ENCODE data around the gene PRDM15. TPM values are rescaled to one million over a fixed set of nuclear protein-coding genes. Genes with fewer than 3 reads are reported as not detected.

The PRDM15 gene
- total RNA-seq, 1 experiment from 2014 or later = 16.7 TPM

DNA sequence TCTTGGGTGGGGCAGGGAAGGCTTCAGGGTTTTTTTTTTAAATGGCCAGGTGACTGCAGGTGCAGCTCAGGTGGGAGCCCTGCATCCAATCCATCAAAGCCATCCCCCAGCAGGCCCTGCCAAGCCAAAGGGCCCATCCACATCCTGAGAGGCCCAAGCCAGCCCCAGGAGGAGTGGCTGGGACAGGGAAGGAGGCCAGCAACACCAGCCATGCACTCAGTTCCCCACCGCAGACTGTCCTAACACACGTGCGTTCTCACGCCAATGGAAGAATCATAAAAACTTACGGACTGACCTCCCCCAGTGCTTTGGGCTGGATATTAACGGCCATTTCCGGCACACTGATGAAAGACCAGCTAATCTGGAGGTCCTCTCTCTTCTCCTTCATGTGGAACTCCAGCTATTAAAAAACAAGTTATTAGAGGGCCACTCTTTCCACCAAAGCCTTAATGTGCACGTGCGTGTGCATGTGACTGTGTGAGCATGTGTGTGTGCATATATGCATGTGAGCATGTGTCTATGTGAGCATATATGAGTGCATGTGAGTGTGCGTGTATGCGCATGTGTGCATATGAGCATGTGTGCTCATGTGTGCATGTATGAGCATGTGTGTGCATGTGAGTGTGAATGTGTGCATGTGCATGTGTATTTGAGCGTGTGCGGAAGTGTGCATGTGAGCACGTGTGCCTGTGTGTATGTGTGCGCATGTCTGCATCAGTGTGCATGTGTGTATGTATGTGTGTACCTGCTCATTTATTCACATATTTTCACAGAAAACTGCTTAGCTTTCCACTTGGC, 39.6 kb upstream of the PRDM15 start:
- H3K27ac ChIP-seq (ENCODE audit: low read depth, low read length, poor library complexity, severe bottlenecking) = no peak overlapping the region
- no peak for DNase-seq (ENCODE audit: low spot score)
- intact Hi-C loops (cut with micrococcal nuclease; ENCODE audit: unreplicated experiment) = no loop called here
- no peak overlapping the region for H3K4me3 ChIP-seq (ENCODE audit: low read depth, low read length, poor library complexity, severe bottlenecking)
- H3K27me3 ChIP-seq (replicated peaks; ENCODE audit: insufficient read depth, low read depth, low read length, poor library complexity) = no peaks in the 10 kb centered on the region
- peaks cover 9% of the 10 kb centered on the region for H3K4me1 ChIP-seq (ENCODE audit: insufficient read depth, low read length, poor library complexity, severe bottlenecking)
- H3K36me3 ChIP-seq (ENCODE audit: insufficient read depth, low read length, poor library complexity, severe bottlenecking) = no peaks in the 10 kb centered on the region
- no peak for TF ChIP-seq EZH2 (IDR thresholded peaks at IDR 0.05; ENCODE audit: borderline replicate concordance, low read depth, low read length, poor library complexity, severe bottlenecking)
- TF ChIP-seq, protein P1, sequence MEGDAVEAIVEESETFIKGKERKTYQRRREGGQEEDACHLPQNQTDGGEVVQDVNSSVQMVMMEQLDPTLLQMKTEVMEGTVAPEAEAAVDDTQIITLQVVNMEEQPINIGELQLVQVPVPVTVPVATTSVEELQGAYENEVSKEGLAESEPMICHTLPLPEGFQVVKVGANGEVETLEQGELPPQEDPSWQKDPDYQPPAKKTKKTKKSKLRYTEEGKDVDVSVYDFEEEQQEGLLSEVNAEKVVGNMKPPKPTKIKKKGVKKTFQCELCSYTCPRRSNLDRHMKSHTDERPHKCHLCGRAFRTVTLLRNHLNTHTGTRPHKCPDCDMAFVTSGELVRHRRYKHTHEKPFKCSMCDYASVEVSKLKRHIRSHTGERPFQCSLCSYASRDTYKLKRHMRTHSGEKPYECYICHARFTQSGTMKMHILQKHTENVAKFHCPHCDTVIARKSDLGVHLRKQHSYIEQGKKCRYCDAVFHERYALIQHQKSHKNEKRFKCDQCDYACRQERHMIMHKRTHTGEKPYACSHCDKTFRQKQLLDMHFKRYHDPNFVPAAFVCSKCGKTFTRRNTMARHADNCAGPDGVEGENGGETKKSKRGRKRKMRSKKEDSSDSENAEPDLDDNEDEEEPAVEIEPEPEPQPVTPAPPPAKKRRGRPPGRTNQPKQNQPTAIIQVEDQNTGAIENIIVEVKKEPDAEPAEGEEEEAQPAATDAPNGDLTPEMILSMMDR (conservative IDR thresholded peaks at IDR 0.05; ENCODE audit: low read depth, low read length) = no peak
- no peaks in the 10 kb centered on the region for H3K9me3 ChIP-seq (ENCODE audit: low read depth, low read length, poor library complexity, severe bottlenecking)
- ChIA-PET CTCF (no interaction called here), POLR2A (ENCODE audit: low non-redundant PET) (no interaction called here)
- BruUV-seq (replicated peaks) = no TSS peak

- no TSS peak for BruUV-seq (replicated peaks)
- no peak overlapping the region for H3K4me3 ChIP-seq (ENCODE audit: low read depth, low read length, poor library complexity, severe bottlenecking)
- H3K4me1 ChIP-seq (ENCODE audit: insufficient read depth, low read length, poor library complexity, severe bottlenecking) = no peaks in the 10 kb centered on the region
- no peaks in the 10 kb centered on the region for H3K9me3 ChIP-seq (ENCODE audit: low read depth, low read length, poor library complexity, severe bottlenecking)
- ChIA-PET POLR2A (ENCODE audit: low non-redundant PET) (no interaction called here), CTCF (no interaction called here)
- no peaks in the 10 kb centered on the region for H3K27me3 ChIP-seq (replicated peaks; ENCODE audit: insufficient read depth, low read depth, low read length, poor library complexity)
- TF ChIP-seq, protein P1 (conservative IDR thresholded peaks at IDR 0.05; ENCODE audit: low read depth, low read length) = no peak
- TF ChIP-seq EZH2 (IDR thresholded peaks at IDR 0.05; ENCODE audit: borderline replicate concordance, low read depth, low read length, poor library complexity, severe bottlenecking) = no peak
- no peaks in the 10 kb centered on the region for H3K36me3 ChIP-seq (ENCODE audit: insufficient read depth, low read length, poor library complexity, severe bottlenecking)
- DNase-seq (ENCODE audit: low spot score) = no peak
- H3K27ac ChIP-seq (ENCODE audit: low read depth, low read length, poor library complexity, severe bottlenecking) = no peak overlapping the region
- intact Hi-C loops (cut with micrococcal nuclease; ENCODE audit: unreplicated experiment) = no loop called here
Observed at GRCh38 chr21:41917531-41917930, 38.4 kb upstream of the PRDM15 start.

DNA sequence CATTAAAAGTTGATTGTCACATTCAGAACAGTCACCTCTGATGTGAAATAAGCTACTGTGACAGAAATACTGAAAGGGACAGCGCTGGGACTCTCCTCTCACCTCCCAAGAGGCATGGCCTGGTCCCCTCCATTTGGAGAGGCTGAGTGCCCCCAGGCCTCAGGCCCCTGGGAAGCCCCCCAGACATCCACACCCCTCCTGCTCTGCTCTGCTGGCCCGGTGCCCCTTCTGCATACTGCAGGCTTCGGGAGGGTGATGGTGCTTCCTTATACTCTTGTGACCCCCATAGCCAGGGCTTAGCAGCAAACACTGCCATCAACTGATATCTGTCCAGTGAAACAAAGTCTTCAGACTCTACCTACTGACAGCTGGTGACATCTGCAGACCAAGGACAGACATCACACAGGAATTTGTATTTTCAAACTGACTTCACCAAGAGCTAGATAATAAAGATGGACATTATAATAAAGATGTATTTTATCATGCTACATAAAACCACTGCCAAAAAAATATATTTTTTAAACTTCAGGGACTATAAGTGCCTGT, 37.8 kb upstream of the PRDM15 start:
- Histone ChIP-seq H3K4me1 (ENCODE audit: insufficient read depth, low read length, poor library complexity, severe bottlenecking) (no peaks in the 10 kb centered on the region), H3K27ac (ENCODE audit: low read depth, low read length, poor library complexity, severe bottlenecking) (no peak overlapping the region), H3K9me3 (ENCODE audit: low read depth, low read length, poor library complexity, severe bottlenecking) (no peaks in the 10 kb centered on the region), H3K36me3 (ENCODE audit: insufficient read depth, low read length, poor library complexity, severe bottlenecking) (no peaks in the 10 kb centered on the region), H3K27me3 (replicated peaks; ENCODE audit: insufficient read depth, low read depth, low read length, poor library complexity) (no peaks in the 10 kb centered on the region), H3K4me3 (ENCODE audit: low read depth, low read length, poor library complexity, severe bottlenecking) (no peak overlapping the region)
- CTCF ChIA-PET = no interaction called here
- POLR2A ChIA-PET (ENCODE audit: low non-redundant PET) = no interaction called here
- DNase-seq (ENCODE audit: low spot score) = no peak
- TF ChIP-seq, protein P1 (conservative IDR thresholded peaks at IDR 0.05; ENCODE audit: low read depth, low read length) = no peak
- no peak for TF ChIP-seq EZH2 (IDR thresholded peaks at IDR 0.05; ENCODE audit: borderline replicate concordance, low read depth, low read length, poor library complexity, severe bottlenecking)
- intact Hi-C loops (cut with micrococcal nuclease; ENCODE audit: unreplicated experiment) = no loop called here
- no TSS peak for BruUV-seq (replicated peaks)

All from A673 (cell line).